Activated CD8-positive, alpha-beta memory T cell treated with anti-CD3 and anti-CD28 coated beads for 24 hours (primary cell): ENCODE results near the gene ACADM.
"Not testable (repeated sequence)": the region's sequence is repeated elsewhere in the genome, so short reads cannot be mapped to it uniquely, and the experiment has no call there.

Experiments
- DNase-seq: peaks from one replicate; pipeline ENCODE4 v3.0.0-alpha.2; 2020

ACADM gene

DNA sequence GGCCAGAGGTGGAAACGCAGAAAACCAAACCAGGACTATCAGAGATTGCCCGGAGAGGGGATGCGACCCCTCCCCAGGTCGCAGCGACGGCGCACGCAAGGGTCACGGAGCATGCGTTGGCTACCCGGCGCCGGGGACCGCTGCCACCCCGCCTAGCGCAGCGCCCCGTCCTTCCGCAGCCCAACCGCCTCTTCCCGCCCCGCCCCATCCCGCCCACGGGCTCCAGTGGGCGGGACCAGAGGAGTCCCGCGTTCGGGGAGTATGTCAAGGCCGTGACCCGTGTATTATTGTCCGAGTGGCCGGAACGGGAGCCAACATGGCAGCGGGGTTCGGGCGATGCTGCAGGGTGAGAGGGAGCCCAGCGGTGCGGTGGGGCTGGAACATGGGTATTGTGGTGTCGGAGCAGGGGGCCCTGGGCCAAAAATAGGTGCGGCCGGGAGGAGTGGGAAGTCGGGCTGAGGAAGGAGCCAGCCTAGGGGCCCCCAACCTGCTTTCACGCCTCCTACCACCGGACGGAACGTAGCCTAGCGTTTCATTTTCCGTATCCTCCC lies at the start of gene ACADM:
Gene ACADM (plus strand): TSS at position 238 of the 551 bp plus-strand sequence. CDS start 79 bp downstream, at position 317.
- peak; percentile 96 for DNase-seq

- no peak for DNase-seq
Measured at GRCh38 chr1:75677443-75677842, 47.1 kb upstream of the ACADM start.

DNA sequence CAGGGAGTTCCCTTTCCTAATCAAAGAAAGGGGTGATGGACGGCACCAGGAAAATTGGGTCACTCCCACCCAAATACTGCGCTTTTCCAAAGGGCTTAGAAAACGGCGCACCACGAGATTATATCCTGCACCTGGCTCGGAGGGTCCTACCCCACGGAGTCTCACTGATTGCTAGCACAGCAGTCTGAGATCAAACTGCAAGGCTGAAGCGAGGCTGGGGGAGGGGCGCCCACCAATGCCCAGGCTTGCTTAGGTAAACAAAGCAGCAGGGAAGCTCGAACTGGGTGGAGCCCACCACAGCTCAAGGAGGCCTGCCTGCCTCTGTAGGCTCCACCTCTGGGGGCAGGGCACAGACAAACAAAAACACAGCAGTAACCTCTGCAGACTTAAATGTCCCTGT lies 46.5 kb upstream of the ACADM start:
- not testable (repeated sequence) for DNase-seq

- DNase-seq = no peak
Measured at GRCh38 chr1:75690547-75690946, 34.0 kb upstream of the ACADM start.

GRCh38 chr1:75693551-75693950 lies 31.0 kb upstream of the ACADM start:
- no peak for DNase-seq

GRCh38 chr1:75696000-75696399 lies 28.5 kb upstream of the ACADM start:
- no peak for DNase-seq

DNA sequence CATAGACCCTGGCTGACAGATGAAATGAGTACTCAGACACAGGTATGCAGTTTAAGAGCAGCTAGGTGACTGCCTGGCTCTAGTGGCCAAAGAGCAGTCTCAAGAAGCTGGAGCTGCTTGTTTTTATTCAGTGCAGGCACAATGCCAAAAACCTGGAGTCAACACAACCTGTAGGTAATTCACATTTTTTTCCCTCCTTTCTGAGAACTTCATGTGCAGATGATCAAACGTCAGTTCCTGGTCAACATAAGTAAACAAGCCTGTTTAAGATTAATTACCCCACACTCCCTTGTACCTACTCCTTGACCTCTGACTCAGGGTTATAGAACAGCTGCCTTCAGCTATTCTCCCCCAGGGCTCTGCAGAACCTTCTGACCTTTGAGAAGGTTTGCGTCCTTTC lies 17.3 kb upstream of the ACADM start:
- DNase-seq = no peak

DNA sequence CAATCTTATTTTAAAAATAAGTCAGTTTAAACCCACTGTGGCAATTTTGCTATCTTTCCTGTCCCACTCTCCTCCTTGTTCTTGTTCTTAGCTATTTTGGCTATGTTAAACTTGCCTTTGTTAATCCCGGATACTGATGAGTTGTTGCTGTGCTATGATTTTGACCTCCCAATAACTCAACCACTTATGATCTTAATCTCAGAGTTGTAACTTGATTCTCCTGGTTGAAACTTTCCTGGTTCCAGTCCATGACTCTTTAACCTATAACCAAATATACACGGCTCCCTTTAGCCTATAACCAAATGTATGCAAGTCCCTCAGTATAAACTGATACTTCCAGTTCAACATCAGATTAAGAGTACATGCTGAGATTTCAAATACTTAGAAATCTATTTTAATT lies 15.6 kb upstream of the ACADM start:
- DNase-seq = no peak

- DNase-seq = no peak
Measured at GRCh38 chr1:75710832-75711231, 13.7 kb upstream of the ACADM start.

DNA sequence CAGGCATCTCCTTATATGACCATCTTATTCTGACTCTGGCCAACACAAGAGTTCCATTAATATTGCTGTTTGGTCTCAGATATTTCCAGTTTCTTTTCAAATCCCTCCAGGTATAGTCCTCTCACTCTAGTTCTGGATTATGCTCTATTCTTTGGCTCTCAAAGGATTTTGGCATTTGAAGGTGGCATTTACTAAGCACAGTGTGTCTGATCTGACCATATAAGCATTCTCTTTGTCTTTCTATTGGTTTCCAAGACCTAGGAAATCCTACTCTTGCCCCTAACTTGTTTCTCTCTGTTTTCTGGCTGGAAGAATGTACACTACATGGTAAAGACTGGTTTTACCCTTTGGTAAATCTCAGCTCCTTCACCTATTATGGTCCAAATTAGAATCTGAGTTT lies 12.7 kb upstream of the ACADM start:
- no peak for DNase-seq

DNA sequence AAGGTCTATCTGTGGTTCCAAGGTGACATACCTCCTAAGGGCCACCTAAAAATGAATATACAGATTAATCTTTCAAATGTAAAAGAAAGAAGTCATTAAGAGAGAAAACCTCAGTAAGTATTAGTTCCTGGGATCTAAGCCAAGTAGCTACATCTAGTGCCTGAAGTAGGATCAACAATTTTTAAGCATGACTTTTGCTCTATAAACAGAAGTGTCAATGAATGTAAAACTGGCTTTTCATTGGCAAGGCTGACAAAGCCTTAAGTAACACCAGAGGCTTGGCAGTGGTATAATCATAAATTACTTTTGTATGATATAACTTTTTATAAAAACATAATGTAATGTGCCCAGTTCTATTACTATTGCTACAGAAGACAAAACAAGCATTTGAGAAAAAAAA lies 12.2 kb upstream of the ACADM start:
- no peak for DNase-seq

GRCh38 chr1:75719810-75720209 lies 4.7 kb upstream of the ACADM start:
- DNase-seq = no peak

GRCh38 chr1:75720325-75720724 lies 4.2 kb upstream of the ACADM start:
- DNase-seq = no peak

- no peak for DNase-seq
Measured at GRCh38 chr1:75720820-75721219, 3.7 kb upstream of the ACADM start.

- DNase-seq = not testable (repeated sequence)
Measured at GRCh38 chr1:75722246-75722645, 2.3 kb upstream of the ACADM start.

GRCh38 chr1:75722966-75723365 lies 1.5 kb upstream of the ACADM start:
- no peak for DNase-seq

DNA sequence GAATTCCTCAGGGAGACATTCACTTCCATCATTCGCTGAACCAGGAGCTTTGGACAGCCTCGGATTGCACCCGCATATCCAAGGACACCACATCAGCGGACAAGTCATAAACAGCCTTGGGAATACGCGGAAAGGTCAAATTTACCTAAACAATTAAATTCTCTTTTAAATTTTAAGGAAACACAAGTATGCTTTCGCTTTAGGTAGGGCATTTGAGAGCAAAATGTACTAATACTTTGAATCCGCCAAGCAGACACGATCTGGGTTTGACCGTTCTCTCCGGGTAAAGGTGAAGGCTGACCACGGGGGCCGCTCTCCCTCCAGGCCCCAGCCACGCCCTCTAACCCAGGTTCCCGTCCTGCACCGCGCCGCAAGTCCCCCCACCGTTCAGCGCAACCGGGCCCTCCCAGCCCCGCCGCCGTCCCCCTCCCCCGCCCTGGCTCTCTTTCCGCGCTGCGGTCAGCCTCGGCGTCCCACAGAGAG lies 479 bp upstream of the ACADM start:
- DNase-seq = no peak

GRCh38 chr1:75725266-75725665 lies 757 bp downstream of the ACADM start:
- no peak for DNase-seq

GRCh38 chr1:75725861-75726361 lies 1.4 kb downstream of the ACADM start:
- no peak for DNase-seq

DNA sequence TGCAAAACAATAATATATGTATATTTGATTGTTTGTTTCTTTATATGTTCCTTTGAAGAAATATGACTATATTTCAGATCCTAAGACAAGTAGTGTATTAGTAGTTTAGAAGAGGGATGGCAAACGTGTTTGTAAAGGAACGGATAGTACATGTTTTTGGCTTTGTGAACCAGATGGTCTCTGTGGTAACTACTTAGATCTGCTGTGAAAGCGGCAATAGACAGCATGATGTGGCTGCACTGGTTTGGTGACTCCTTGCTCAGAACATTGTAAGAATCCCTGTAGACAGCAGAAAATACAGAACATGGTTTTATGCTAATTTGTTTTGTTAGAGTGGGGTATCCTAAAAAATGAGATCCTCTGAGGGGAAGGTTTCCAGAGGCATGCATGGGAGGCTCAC lies 3.1 kb downstream of the ACADM start:
- no peak for DNase-seq

GRCh38 chr1:75730432-75730831 lies 5.9 kb downstream of the ACADM start:
- no peak for DNase-seq

DNA sequence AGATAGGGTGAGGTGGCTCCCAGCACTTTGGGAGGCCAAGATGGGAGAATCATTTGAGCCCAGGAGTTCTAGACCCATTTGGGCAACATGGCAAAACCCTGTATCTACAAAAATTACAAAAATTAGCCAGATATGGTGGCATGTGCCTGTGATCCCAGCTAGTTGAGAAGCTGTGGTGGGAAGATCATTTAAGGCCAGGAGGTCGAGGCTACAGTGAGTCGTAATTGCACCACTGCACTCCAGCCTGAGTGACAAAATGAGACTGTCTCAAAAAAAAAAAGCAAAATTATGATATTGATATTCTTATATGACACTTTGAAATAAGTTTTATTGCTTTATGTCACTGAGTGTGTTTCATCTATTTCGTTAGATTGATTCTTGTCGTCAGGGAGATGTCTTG lies 7.4 kb downstream of the ACADM start:
- no peak for DNase-seq

- no peak for DNase-seq
Measured at GRCh38 chr1:75732703-75733102, 8.2 kb downstream of the ACADM start.

GRCh38 chr1:75733661-75734060 lies 9.2 kb downstream of the ACADM start:
- DNase-seq = no peak

DNA sequence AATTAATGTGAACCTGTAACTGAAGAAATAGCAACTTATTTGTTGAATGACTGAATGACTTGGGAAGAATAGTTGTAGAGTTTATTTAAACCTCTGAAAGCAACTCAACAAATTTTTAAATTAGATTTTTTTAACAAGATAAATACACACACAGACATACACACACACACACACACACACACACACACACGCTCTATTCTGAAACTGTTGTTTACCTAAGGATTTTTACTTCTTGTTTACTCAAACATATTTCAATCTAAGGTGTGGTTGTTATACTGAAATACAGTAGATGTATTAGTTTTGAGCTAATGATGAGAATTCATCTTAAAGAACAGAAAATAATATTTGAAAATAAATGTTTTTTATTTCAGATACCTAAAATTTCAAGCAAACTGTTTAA lies 11.5 kb downstream of the ACADM start:
- no peak for DNase-seq
